VCaP (cell line): ENCODE results near the gene KLK5.
A peak's percentile ranks its signal among the peaks of the same experiment; 100 is the strongest.

Source experiments
- H3K27ac ChIP-seq: fragments of 450-650 bp; 2 replicates; pipeline ENCODE4 v1.5.1; 2017
- TF ChIP-seq, protein P1 (sequence below): fragments of 450-650 bp; conservative IDR thresholded peaks from 2 replicates; pipeline ENCODE4 v1.5.1; 2017; ENCODE audit warnings: mild to moderate bottlenecking, moderate library complexity

The KLK5 gene

DNA sequence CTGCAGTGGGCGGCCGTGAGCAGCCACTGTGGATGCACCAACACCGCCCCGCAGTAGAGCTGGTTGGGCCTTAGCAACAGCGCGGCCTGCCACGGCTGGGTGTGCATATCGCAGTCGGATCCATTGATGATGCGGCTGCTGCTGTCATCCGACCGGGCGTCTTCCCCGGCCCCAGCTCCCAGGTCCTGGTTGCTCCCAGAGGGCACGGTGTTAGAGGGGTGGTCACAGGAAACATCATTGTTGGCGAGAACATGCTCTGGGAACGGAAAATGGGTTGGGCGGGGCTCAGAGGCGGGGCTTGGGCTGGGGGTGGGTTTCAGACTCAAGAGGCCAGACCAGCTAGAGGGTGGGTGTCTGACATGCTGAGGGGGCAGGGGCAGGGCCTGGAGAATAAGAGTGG is 3.0 kb downstream of the KLK5 start:
- TF ChIP-seq, protein P1, sequence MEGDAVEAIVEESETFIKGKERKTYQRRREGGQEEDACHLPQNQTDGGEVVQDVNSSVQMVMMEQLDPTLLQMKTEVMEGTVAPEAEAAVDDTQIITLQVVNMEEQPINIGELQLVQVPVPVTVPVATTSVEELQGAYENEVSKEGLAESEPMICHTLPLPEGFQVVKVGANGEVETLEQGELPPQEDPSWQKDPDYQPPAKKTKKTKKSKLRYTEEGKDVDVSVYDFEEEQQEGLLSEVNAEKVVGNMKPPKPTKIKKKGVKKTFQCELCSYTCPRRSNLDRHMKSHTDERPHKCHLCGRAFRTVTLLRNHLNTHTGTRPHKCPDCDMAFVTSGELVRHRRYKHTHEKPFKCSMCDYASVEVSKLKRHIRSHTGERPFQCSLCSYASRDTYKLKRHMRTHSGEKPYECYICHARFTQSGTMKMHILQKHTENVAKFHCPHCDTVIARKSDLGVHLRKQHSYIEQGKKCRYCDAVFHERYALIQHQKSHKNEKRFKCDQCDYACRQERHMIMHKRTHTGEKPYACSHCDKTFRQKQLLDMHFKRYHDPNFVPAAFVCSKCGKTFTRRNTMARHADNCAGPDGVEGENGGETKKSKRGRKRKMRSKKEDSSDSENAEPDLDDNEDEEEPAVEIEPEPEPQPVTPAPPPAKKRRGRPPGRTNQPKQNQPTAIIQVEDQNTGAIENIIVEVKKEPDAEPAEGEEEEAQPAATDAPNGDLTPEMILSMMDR: no peak
- no peak overlapping the region for H3K27ac ChIP-seq

DNA sequence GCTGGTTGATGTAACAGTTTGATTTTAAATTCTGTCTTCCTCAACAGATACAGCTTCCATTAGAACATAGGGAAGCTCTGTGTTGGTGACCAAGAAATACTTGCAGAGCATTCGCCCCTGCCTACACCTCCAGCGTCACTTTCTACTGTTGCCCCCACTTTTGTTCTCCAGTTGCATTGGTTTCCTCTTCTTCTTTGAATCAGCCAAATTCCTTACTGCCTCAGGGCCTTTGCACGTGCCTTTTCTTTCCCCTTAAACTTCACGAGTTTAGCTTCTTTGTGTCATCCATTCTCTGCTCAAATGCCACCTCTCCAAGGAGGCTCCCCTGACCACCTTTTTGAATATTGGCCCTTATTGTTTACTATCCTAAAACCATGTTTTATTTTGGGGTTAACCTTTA is 5.7 kb downstream of the KLK5 start:
- TF ChIP-seq, protein P1: no peak

DNA sequence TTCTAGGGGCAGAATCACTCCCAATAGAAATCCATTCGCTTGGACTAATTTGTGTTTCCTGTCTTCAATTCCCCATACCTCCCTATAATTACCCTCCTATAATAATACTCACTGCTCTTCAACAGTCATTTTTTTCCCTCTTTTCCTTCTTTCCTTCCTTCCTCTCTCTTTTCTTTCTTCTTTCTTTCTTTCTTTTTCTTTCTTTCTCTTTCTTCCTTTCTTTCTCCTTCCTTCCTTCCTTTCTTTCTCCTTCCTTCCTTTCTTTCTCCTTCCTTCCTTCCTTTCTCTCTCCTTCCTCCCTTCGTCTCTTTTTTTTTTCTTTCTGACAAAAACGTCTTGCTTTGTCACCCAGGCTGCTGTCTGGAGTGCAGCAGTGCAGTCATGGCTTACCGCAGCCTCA is 8.0 kb downstream of the KLK5 start:
- TF ChIP-seq, protein P1: no peak
- no peak overlapping the region for H3K27ac ChIP-seq

More for the DNA sequence above, 5.7 kb downstream of the KLK5 start:
- H3K27ac ChIP-seq: no peak overlapping the region

DNA sequence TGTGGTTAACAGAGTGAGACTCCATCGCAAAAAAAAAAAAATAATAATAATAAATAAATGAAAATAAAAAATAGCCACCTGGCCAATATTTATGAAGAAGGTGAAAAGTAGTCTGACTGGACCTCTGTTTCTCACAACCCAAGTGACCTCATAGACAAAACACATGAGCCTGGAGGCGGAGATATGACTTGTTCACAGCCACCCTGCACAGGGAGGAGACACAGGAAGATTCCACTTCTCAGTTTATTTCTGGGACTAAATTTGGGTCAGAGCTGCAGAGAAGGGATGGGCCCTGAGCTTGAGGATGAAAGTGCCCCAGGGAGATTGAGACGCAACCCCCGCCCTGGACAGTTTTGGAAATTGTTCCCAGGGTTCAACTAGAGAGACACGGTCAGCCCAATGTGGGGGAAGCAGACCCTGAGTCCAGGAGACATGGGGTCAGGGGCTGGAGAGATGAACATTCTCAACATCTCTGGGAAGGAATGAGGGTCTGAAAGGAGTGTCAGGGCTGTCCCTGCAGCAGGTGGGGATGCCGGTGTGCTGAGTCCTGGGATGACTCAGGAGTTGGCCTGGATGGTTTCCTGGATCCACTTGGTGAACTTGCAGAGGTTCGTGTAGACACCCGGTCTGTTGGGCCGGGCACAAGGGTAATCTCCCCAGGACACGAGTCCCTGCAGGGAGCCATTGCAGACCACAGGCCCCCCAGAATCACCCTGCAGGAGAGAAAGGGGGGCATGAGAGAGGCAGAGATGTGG is 9.6 kb downstream of the KLK5 start:
- H3K27ac ChIP-seq: no peak overlapping the region
- TF ChIP-seq, protein P1: no peak

DNA sequence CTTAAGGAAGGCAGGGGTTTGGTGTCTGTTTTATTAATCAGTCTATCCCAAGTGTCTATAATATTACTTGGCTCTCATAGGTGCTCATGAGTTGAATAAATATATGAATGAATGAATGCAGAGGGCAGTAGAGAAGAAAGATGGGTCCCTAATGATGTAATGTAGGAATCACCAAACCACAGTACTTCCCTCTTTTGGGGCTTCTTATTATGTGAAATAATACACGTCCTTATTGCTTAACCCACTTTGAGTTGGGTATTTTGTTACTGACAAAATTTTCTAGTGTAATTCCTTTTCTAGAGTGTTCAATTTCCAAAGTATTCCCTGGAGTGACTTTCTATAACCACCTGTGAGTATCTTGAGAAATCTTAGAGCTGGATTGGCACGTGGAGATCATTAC is 13.2 kb downstream of the KLK5 start:
- no peak overlapping the region for H3K27ac ChIP-seq
- TF ChIP-seq, protein P1: no peak

DNA sequence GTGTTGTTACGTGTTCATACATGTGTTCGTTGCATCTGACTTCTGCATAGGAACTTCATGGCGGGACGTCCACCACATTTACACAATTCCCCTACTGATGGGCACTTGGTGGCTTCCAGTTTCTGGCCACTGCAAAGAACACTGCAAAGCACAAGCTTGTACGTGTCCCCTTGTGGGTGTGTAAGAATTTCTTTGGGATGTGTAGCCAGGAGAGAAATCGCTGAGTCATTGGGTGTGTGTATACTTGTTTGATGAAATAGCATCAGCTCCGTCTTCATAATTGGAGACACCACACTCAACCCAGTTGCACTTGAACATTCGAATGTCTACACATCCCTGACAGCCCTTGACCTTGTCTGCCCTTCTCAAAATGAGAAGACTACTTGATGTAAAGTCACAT is 19.2 kb downstream of the KLK5 start:
- H3K27ac ChIP-seq: no peak overlapping the region
- TF ChIP-seq, protein P1: no peak

DNA sequence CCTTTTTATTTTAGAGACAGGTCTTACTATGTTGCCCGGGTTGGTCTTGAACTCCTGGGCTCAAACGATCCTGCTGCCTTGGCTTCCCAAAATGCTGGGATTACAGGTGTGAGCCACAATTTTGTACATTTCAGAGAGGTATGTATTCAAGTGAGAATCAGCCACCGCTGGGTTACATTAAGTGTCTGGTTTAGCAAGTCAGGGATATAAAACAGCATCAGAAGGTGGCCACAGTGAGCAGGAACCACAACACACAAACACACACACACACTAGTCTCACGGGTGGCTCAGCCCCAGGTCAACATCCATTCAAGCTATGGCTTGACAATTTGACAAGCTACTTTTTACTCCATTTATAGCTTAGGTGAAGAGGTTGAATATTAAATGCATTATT is 20.2 kb downstream of the KLK5 start:
- TF ChIP-seq, protein P1: 0 out of 2 replicates have a peak, but pooled peaks have one; percentile 30
- H3K27ac ChIP-seq: no peak overlapping the region
